ENCODE measurements around the gene TMEM231.

DNA sequence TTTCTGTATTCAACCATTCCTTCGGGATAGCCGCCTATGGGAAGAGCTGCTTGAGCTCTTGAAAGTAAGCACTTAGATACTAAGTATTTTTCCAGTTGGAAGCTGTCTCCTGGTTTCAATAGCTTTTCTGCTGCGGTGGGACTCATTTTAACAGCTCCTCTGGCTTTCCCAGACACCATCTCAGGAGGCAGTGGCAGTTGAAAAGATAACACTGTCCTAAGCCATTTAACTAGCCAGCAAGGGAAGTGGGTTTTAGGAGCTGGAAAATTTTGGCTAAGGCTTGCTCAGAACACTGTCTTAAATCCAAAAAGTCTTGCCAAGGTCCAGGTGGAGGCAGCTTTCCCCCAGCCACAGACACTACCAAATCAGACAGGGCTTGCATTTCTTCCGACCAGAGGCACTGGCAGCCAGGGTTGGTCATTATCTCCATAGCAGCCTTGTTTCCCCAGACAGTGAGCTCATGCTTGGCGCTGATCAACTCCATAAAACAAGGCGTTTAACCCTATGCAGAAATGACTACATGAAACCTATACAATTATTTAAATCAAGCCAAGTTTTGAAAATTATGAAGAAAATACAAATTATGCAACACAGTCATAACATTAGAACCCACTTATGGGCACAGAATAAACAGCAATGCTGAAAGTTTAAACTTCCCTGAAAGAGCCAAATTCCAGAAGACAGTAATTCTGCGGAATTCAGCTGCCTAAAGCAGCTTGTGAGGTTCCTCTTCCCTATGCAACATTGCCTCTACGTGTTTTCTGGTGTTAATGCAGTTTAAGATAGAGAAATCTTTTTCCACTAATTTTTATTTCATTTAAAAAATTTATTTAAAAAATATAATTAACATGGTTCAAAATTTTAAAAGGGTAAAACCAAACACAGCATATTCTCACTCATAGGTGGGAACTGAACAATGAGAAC is 35.1 kb upstream of the TMEM231 start:
- no peak for TF ChIP-seq CTCF (IDR thresholded peaks at IDR 0.05; ENCODE audit: low read length)
- TF ChIP-seq EZH2 (optimal IDR thresholded peaks at IDR 0.05; ENCODE audit: low read depth, low read length) = no peak
- no peak for TF ChIP-seq EZH2phosphoT487 (IDR thresholded peaks at IDR 0.05; ENCODE audit: low read length)
